HG03159 (cell line): ENCODE results near the gene MKNK1.

ENCODE experiments used
- ATAC-seq: cut with Tn5 transposase; IDR thresholded peaks from one replicate; pipeline ENCODE4 v1.9.1; 2021; ENCODE audit warnings: mild to moderate bottlenecking, moderate library complexity; ENCODE audit not compliant: unreplicated experiment

Gene MKNK1

GRCh38 chr1:46568461-46568891 lies 35.6 kb downstream of the MKNK1 start:
- ATAC-seq: no peak

GRCh38 chr1:46563341-46563740 lies 40.7 kb downstream of the MKNK1 start:
- ATAC-seq: no peak

DNA sequence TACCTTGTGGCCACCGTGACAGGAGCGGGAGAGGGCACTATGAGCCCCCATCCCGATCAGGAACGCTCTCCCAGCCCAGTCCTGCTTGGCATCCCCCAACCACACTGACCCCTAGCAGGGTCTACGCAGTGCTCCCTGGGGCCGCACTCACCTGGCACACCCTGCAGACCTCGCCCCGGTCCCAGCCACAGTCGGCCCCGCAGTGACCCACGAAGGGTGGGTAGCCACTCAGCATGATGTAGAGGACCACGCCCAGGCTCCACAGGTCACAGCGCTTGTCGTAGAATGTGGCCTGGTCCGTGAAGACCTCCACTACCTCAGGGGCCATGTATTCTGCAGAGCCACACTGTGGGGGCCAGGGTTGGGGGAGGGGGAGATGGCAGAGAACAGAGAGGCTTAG lies 41.6 kb downstream of the MKNK1 start:
- ATAC-seq: no peak

GRCh38 chr1:46558966-46559365 lies 45.1 kb downstream of the MKNK1 start:
- ATAC-seq: no peak

- no peak for ATAC-seq
Observed at GRCh38 chr1:46558141-46558963, 45.7 kb downstream of the MKNK1 start.

DNA sequence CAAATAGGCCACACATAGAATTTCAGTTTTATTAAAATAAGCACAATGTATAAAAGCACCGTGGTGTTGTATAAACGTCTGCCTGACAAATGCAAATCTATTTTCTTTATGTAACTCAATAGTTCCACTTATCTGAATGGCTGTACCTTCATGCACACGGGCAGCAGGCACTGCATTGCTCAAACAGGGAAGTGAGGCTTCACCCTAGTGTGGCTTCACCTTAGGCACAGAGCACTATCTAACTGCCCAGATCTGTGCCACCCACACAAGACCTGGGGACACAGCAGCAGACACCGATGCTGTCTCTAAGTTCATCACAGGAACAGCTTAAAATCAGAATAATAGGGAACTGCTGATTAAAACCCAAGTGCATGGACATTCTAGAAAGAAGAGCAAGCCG lies 46.7 kb downstream of the MKNK1 start:
- ATAC-seq: no peak

GRCh38 chr1:46556822-46557221 lies 47.2 kb downstream of the MKNK1 start:
- ATAC-seq: no peak

DNA sequence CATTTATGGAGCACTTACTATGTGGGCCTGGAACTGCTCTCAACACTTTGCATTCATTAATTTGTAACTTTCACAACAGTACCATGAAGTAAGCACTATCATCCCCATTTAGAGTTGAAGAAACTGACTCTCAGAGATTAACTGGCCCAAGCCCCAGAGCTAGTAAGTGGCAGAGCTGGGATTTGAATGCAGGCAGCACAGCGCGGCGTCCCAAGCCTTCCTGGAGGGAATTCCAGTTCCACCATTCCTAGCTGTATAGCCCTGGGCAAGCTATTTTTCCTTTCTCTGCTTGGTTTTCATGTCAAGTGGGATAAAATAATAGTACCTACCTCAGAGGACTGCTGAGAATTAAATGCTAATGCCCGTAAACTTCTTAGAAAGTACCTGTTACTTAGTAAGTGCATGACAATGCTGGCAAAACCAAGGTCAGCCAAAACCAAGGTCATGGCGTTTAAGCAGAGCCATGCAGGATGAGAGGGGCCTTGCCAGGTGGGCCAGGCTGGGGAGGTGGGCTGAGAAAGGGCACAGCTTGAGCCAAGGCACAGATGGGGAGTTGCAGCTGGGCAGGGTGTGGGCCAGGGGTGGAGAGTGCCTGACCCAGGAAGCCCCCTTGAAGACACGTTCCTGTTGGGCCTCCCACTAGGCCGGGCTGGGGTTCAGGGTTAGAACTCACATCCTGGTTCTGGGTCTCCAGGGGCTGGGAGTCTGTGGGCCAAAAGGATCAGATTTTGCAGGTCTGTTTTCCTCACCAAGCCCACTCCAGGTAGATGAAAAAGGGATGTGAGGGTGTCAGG lies 48.0 kb downstream of the MKNK1 start:
- no peak for ATAC-seq

GRCh38 chr1:46554597-46555381 lies 49.3 kb downstream of the MKNK1 start:
- ATAC-seq: no peak

DNA sequence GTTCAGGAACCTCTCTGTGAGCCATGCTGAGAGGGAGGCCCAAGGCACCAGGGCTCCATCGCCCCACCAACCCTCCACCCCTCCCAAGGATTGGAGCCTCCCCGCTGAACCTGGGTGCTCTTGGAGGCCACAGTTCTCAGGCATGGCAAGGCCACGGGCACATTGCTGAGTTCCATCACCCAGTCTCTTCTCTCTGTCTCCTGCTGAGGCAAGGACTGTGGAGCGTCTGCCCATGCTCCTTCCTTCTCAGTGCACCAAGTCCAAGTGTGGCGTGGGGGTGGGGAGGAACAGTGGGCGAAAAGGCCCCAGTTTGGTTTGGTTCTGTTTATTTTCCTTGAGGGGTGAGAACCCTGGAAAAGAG lies 49.9 kb downstream of the MKNK1 start:
- ATAC-seq: no peak

DNA sequence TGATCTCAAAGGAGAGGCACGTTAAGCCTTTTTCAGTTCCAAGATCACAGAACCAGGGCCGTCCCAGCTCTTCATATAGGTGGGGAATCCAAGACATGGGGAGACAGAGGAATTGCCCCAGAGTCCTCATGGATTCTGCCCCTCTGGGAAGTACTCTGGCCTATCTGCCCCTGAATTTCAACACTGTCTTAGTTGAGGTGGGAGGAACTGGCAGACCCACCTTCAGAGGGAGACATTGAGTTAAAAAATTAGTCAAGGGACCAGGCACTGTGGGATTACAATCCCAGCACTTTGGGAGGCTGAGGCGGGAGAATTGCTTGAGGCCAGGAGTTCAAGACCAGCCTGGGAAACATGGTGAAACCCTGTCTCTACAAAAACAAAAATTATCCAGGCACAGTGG lies 50.6 kb downstream of the MKNK1 start:
- ATAC-seq: no peak

DNA sequence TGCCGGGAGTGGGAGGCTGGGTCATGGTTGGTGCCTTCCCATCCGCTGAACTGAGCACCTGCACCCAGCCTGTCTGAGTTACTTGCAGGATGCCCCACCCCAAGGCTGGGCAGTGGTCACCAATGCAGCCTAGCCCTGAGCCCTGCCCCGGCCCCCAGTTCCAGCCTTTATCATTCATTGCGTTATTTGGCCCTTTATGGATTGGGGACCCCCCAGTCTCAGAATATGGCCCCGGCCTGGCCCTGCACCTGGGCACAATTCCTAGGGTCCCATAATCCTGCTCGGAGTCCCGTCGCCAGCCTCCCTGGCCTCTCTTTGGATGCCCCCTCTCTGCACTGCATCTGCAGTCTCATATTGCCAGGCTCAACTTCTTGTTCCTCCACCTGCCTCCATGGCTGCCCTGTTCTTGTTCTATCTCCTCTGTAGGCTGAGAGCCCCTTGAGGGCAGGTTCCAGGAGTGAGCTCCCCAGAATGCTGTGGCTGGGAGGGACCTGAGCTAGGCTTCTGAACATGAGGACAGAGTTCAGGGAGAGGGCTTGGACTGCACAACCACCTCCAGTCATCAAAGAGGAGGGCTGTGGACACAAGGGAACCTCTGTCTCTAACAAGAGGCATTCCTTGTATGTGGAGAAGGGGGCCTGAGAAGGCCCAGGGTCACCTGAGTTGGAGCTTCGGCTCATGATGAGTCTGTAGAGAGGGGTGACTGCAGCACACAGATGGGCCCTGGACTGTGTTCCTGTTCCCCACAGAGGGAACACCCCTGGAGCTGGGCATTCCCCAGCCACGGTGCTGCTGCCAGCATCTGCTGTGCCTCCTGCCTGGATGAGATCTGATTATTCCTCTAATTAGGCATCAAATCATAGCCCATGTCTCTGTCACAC lies 51.5 kb downstream of the MKNK1 start:
- no peak for ATAC-seq

GRCh38 chr1:46551597-46552095 lies 52.4 kb downstream of the MKNK1 start, which contains the start of gene KNCN:
Gene KNCN, minus strand, starts transcription at chr1:46551647. Its CDS starts 432 bp downstream, at chr1:46551215.
- ATAC-seq: no peak

- no peak for ATAC-seq
Observed at GRCh38 chr1:46550751-46551231, 53.3 kb downstream of the MKNK1 start.

DNA sequence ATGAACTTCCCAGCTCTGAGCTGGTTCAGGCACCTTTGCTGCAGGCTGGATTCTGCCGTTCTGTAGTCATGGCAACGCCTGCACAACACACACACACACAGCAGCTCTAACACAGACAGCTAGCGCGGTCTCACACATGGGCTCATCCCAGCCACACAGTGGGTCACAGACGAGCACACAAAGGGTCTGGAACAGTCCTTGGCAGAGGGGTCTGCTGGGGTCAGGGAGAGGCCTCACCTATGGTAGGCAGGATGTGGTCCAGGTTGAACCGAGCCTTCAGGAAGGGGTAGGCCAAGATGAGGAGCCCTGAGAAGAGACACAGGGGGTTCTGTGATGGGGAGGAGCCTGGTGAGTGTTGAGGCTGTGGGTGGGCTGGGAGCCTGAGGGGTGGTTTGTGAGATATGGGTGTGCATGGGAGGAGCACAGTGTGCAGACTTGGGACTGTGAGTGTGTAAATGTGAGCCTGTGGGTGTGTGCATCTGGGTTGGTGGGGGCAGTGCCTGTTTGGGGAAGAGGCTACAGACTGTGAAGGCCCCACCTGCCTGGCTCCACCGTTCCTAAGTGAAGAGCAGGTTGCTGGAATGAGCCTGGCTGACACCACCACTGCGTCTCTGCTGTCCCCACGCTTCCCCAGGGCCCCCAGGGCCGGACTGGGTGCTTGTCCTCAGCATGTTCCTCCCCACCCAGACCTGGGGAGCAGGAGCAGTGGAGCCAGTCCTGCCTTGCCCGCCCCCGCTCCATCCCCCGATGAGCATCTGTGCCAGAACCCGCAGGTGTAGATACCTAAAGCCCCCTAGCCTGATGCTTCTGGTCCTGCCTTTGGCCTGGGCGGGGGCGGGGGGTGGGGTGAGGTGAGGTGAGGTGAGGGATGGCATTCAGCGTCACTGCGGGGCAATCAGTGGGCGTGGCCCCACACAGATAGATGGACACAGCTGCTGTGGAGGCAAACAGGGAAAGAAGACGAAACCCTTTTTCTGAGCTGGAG lies 54.1 kb downstream of the MKNK1 start:
- ATAC-seq: peak; percentile 41

DNA sequence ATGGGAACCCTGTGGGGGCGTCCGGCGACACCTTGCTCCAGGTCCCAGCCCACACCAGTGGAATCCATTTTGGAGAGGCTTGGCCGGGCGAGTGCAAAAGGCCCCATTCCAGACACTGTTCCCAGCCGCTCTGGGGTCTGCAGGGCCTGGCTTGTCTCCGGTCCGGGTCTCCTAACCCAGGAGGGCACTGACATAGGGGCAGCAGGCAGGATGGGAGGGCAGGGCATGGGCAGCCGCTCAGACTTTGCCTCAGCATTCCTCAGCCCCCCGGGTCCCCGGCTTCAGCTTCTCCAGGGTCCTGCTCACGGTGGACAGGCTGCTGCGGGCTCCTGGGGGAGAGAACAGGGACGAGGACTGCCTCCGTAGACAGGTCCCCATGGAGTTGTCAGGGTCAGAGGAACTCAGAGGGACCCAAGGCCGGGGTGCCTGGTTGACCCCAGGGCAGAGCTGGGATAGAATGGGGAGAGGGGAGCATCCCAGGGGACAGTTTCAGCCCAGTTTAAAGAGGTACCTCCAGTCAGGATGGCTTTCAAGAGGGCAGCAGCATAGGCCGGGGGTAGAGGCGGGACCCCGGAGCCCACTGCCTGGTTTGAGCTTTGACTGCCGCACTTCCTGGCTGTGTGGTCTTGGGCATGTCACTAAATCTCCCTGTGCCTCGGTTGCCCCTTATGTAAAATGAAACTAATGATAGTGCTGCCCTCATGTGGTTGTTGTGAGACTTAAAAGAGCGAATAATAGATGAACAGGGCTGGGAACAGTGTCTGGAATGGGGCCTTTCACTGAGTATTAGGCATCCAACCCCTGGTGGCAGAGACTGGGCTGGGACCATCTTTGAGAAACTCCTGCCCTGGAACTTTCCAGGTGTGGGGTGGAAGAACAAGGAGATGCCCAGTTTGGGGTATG lies 56.3 kb downstream of the MKNK1 start:
- no peak for ATAC-seq

- ATAC-seq: no peak
Observed at GRCh38 chr1:46546210-46546609, 57.9 kb downstream of the MKNK1 start.

DNA sequence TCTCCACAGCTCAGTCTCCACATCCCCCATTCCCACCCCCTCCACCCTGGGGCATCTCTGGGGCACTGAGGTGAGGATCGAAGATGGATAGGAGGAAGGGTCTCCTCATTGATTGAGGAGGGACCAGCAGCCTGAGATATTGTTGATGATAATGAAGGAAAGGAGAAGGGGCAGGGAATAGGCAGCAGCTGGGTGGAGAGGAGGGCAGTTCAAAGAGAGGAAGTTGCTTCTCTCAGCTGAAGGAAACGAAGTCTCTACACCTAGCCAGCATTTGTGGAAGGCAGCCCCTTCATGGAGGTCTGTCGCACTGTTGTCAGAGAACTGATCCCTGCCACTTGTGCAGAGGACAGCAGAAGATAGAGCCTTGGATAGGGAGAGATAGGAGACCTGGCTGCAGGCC lies 58.3 kb downstream of the MKNK1 start:
- ATAC-seq: no peak
